NOMO-1 treated with dmso at 0.1 percent for 144 hours (cell line): ENCODE data around the gene CPOX.

ENCODE experiments used
- DNase-seq: peaks from one replicate; lab custom pipeline; 2025; ENCODE audit not compliant: unreplicated experiment; lab: John Stamatoyannopoulos, UW

Gene CPOX

DNA sequence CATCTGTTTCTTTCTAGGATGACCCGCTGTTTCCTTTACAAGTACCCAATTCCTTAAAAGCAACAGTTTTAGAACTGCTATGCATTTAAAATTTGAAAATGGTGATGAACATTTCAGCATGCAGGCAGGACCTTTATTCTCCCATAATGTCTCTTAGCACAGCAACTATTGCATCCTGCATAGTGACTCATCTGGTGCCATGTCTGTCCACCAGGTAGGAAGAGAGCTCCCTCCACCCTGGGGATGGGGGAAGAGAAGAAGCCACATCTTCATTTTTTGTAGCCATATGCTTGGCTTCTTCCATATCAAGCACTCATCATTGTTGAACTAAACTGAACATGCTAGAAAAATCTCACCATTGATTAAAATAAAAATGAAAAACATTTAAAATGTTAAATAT is 51.7 kb downstream of the CPOX start:
- DNase-seq = no peak

DNA sequence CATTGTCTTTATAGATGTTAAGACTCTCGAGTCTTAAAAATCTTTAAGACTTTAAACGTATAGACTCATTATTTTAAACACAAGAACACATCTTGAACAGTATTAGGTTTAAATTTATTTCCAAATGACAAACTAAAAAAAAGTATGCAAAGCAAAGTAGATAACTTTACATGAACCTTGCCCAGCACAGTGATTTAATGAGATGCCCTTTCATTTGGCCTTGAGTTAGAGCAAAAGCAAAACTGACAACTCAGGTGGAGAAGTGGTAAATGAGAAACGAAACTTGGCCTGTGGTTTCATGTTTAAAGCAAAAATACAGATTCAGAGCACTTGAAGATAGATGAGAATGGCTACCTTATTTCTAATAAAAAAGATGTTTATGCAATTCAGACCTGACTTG is 53.1 kb downstream of the CPOX start:
- peak; percentile 45 for DNase-seq

DNA sequence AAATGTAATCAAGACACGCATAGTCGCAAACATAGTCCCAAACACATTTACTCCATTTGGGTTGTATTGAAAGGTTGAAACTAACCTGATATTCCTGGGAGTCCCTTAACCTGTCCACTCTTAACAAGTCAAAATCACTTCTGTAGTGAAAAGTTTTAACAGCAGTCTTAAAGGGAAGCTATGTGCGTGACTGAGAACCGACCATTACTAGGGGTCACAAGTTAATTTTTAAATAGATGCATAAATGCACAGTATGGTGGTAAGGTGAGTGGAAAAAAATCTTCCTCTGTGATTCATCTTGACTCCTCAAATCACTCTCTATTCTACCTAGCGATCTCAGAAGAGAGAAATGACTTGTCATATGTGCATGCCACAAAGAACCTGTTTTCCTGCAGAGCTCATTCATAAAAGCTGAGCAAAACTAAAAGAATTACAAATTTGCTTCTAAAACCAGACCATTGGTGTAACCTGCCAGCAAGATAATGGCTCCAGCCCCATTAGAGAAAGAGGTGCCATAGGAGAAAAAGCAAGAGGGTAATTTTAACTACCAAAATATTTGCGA is 56.9 kb downstream of the CPOX start:
- no peak for DNase-seq

DNA sequence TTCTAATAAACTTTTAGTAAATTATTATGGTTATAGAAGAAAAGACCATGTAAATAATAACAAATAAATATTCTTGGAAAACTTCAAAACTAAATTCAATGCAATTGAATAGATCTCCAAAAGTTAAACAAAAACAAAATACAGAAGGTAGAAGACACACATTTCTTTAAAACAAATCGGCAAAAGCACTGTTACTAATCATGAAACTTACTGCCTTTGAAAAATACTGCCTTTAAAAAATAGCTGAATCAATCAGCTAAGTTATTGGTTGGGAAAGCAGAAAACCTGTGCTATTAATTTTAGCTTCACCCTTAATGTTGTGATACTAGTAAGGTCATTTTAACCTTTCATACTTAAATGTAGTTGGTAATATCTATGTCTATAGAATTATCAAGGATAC is 58.7 kb downstream of the CPOX start:
- no peak for DNase-seq

DNA sequence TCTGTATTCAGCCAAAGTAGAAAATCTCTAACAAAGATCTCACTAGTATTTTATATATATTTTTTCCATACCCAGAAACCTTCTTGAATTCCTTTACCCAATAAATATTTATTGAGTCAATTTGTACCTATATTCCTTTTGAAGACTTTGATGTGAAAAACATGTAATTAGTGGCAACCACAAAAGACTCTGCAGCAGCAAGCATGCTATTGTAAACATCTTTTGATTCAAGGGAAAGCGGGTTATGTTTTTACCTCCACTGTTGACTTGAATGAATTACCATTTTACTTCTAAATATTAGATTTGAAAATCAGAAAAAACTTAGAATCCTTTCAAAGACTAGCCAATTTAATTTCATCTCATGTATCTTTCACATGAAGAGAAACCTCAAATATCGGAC is 59.2 kb downstream of the CPOX start:
- no peak for DNase-seq

DNA sequence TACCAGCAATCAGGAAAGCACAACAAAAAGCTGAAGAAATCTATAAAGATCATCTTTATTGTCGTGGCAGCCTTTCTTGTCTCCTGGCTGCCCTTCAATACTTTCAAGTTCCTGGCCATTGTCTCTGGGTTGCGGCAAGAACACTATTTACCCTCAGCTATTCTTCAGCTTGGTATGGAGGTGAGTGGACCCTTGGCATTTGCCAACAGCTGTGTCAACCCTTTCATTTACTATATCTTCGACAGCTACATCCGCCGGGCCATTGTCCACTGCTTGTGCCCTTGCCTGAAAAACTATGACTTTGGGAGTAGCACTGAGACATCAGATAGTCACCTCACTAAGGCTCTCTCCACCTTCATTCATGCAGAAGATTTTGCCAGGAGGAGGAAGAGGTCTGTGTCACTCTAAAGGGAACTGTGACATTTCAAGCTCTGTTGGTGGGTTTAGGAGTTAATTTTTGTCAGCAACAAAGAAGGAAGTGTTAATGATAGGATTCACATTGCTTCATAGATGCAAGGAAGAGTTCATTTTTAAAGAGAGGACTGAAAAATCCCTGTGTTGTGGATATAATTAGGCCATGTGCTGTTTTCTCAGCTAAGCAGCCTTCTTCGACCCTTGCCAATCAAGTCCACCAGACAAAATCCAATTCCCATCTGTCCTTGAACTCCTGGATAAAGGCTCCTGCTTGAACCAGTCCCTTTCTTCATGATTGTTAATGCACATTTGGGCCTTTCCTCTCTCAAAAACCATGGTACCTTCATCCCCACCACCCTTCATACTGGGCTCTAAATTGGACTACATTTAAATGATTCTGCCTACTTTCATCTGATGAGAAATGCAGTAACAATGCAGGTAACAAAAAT is 60.5 kb downstream of the CPOX start:
- DNase-seq = peak; percentile 18

DNA sequence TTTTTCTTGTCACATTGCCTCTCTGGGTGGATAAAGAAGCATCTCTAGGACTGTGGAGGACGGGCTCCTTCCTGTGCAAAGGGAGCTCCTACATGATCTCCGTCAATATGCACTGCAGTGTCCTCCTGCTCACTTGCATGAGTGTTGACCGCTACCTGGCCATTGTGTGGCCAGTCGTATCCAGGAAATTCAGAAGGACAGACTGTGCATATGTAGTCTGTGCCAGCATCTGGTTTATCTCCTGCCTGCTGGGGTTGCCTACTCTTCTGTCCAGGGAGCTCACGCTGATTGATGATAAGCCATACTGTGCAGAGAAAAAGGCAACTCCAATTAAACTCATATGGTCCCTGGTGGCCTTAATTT is 61.2 kb downstream of the CPOX start:
- DNase-seq = no peak

DNA sequence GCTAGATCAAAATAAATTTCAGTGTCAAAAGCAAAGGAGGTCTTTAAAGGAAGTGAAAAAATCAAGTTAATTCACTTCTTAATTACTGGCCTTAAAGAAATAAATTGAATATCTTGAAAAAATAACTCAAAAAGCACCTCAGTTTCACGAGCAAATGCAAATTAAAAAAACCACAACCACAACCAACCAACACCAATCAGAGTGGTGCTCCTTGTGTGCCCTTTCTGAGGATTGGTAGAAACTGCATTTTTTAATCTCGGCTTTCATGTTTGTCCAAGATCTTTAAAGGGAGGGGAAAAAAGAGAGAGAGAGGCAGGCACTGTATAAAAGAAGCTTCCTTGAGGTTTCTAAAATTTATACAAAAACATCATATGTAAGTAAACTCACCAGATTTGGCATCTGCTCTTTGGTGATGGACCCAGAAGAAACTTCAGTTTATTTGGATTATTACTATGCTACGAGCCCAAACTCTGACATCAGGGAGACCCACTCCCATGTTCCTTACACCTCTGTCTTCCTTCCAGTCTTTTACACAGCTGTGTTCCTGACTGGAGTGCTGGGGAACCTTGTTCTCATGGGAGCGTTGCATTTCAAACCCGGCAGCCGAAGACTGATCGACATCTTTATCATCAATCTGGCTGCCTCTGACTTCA is 61.7 kb downstream of the CPOX start, which contains the start of gene GPR15:
GPR15 (plus strand) TSS at position 357 of the 653 bp plus-strand sequence; CDS start at position 413, 56 bp downstream.
- DNase-seq = no peak

DNA sequence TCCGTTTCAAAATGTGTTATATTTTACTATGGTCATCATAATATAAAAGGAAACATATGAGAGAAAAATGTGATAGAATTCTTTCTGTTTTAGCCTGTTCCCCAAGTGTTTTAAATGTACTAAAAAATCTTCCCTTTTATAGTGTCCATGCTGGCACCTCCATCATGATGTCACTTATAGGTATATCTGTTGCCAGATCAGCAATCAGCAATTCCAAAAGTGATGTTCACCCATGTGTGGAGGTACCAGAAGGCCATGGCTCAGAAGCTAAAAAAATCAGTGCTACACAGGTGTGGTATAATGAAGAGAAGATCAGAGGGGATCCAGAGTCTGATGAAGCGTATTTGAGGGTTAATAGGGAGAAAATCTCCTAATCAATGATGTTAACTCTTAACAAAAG is 62.7 kb downstream of the CPOX start:
- no peak for DNase-seq

DNA sequence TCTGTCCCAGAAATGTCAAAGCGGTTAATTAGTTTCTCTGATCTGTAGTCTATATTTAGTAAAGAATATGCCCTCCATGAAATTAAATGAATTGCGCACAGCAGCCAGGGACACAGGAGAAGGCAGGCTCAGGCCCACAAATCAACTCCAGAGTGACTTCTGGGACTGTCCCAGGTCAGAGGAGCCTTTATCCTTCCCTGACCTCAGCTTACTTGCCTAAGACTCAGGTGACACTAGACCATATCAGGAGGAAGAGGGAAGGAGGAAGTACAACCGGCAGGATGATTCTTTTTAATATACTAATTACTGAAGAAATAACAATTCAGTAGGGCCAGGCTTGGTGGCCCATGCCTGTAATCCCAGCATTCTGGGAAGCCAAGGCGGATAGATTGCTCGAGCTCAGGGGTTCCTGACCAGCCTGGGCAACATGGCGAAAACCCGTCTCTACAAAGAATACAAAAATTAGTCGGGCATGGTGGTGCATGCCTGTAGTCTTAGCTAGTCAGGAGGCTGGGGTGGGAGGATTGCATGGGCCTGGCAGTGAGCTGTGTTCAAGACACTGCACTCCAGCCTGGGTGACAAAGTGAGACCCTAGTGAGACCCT is 63.5 kb downstream of the CPOX start:
- no peak for DNase-seq
